ENCODE results near the gene OR2A7.
"Not testable (repeated sequence)": the region's sequence is repeated elsewhere in the genome, so short reads cannot be mapped to it uniquely, and the experiment has no call there.

DNA sequence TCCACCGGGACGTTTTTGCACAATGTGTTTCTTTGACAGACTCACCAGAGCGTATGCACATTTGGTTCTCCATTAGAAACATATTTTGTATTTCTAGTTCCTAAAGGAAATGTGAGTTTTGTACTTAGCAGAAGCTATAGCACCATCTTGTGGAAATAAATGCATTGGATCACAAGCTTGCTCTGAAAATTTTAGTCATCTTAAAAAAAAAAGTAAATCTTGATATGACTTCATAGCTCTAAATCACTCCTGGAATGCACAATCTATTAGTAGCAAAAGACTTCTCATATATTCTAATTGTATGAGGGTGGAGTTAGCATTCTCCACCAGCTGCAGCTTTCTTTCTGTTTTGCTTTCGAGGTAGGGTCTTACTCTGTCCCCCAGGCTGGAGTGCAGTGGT, 45.4 kb downstream of the OR2A7 start:
- TF ChIP-seq, protein P1, sequence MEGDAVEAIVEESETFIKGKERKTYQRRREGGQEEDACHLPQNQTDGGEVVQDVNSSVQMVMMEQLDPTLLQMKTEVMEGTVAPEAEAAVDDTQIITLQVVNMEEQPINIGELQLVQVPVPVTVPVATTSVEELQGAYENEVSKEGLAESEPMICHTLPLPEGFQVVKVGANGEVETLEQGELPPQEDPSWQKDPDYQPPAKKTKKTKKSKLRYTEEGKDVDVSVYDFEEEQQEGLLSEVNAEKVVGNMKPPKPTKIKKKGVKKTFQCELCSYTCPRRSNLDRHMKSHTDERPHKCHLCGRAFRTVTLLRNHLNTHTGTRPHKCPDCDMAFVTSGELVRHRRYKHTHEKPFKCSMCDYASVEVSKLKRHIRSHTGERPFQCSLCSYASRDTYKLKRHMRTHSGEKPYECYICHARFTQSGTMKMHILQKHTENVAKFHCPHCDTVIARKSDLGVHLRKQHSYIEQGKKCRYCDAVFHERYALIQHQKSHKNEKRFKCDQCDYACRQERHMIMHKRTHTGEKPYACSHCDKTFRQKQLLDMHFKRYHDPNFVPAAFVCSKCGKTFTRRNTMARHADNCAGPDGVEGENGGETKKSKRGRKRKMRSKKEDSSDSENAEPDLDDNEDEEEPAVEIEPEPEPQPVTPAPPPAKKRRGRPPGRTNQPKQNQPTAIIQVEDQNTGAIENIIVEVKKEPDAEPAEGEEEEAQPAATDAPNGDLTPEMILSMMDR (conservative IDR thresholded peaks at IDR 0.05; ENCODE audit: low read depth in 2 of 2) = not testable (repeated sequence)
- TF ChIP-seq EZH2 (IDR thresholded peaks at IDR 0.05; ENCODE audit: low read depth, unreplicated experiment); POLR2AphosphoS5 (IDR thresholded peaks at IDR 0.05; ENCODE audit: low read depth): not testable (repeated sequence)

All from GM23338 (cell line).